GM18909 (cell line): Measurements from ENCODE around the gene YIPF6.
A peak's percentile ranks its signal among the peaks of the same experiment; 100 is the strongest.
"Not testable (repeated sequence)": the region's sequence is repeated elsewhere in the genome, so short reads cannot be mapped to it uniquely, and the experiment has no call there.

ENCODE experiments used
- ATAC-seq: cut with Tn5 transposase; IDR thresholded peaks from one replicate; pipeline ENCODE4 v1.9.1; 2021; ENCODE audit warnings: mild to moderate bottlenecking; ENCODE audit not compliant: unreplicated experiment, poor library complexity

Gene YIPF6

GRCh38 chrX:68503836-68504636 lies 5.2 kb downstream of the YIPF6 start:
- peak; percentile 37 for ATAC-seq

GRCh38 chrX:68506649-68507048 lies 7.8 kb downstream of the YIPF6 start:
- no peak for ATAC-seq

- no peak for ATAC-seq
Measured at GRCh38 chrX:68508799-68509198, 9.9 kb downstream of the YIPF6 start.

- ATAC-seq = peak; percentile 82
Measured at GRCh38 chrX:68511255-68511654, 12.4 kb downstream of the YIPF6 start.

- not testable (repeated sequence) for ATAC-seq
Measured at GRCh38 chrX:68524680-68525079, 25.8 kb downstream of the YIPF6 start.

DNA sequence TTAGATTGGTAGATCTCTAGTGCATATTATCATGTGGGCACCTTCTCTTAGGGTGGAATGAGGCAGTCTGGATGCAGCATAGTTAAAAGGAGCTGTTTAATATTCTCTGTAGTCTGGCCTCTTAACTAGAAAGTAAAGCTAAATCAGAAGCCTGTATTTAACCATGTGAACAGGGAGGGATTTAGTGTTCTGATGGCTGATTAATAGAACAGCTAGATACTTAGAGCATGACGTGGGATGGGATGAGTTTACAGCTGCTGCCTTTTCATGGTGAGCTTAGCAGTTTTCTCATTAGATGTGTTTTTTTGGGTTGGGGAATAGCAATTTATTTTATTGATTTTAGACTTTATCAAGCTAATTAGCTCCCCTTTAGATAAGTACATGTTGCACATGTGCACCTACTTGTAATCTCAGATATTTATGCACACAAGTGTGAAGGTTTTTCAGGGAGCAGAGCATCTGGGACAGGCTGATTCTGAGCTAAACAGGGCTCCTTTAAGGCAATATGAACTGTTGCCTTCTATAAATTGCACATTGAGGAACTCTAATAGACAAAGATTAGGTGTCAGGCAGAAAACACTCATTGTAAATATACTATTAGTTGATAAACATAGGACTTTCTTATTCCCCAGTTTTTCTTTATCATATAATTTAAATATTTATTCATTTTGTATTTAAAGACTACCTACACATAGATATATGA lies 34.1 kb downstream of the YIPF6 start:
- no peak for ATAC-seq

DNA sequence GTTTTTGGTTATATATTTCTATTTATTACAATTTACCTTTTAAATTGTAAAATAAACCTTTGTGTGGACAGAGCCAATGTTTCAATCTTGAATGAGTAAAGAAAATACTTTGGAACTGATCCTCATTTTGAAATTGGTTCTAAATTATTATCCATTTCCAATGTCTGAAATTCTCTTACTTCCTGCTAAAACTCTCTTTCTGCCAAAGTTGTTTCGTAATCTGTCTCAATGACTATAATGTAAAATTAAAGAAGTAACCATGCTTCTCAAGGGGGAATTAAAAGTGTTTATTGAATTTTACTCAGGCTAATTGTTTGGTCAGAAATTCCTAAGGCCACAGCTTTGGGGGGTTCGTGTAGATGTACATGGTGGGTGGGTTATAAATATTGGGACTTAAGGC lies 34.8 kb downstream of the YIPF6 start:
- ATAC-seq = no peak

- ATAC-seq = no peak
Measured at GRCh38 chrX:68534691-68535090, 35.8 kb downstream of the YIPF6 start.

DNA sequence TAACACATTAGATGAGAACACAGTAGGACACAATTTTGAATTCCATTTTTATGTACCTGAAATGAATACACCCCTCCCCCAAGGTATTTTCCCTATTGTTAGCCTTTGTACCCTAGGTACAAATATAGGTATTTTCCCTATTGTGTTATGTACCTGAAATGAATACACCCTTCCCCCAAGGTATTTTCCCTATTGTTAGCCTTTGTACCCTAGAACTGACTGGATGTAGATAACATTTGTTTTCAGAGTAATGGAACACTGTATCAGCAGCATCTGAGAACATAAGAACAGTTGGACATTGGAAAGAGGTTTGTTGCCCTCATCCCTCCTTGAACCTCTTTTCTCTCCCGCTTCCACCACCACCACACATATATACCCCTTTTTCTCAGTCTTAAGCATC lies 37.6 kb downstream of the YIPF6 start:
- no peak for ATAC-seq

GRCh38 chrX:68536884-68537283 lies 38.0 kb downstream of the YIPF6 start:
- ATAC-seq = no peak

GRCh38 chrX:68550193-68550592 lies 51.3 kb downstream of the YIPF6 start:
- no peak for ATAC-seq

DNA sequence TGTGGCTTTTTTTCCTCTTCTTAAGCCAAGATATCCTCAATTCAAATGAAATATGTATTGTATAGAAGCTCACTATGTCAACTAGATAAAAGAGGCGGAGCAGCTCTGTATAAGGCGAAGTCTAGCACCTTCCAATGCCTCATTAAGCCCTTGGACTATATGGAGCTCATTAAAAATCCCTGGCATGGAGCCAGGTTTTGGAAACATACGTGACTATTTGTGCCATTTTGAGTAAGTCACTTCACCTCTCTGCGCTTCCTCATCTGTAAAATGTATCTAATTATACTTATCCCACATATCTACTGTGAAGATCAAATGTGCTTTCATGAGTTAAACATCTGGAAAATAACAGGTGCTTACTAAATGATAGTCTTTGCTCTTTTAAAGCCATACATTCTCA lies 57.2 kb downstream of the YIPF6 start:
- no peak for ATAC-seq

DNA sequence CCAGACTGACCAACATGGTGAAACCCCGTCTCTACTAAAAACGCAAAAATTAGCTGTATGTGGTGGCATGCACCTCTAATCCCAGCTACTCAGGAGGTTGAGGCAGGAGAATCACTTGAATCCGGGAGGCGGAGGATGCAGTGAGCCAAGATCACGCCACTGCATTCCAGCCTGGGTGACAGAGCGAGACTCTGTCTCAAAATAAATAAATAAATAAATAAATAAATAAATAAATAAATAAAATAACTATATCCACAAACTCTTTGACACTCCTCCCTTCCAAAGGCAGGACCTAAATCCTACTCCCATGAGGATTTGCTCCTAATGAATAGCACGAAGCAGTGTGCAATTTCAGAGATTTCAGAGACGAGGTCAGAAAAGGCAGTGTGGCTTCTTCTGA lies 58.3 kb downstream of the YIPF6 start:
- not testable (repeated sequence) for ATAC-seq

GRCh38 chrX:68559905-68560304 lies 61.1 kb downstream of the YIPF6 start:
- not testable (repeated sequence) for ATAC-seq

- no peak for ATAC-seq
Measured at GRCh38 chrX:68568136-68568535, 69.3 kb downstream of the YIPF6 start.

DNA sequence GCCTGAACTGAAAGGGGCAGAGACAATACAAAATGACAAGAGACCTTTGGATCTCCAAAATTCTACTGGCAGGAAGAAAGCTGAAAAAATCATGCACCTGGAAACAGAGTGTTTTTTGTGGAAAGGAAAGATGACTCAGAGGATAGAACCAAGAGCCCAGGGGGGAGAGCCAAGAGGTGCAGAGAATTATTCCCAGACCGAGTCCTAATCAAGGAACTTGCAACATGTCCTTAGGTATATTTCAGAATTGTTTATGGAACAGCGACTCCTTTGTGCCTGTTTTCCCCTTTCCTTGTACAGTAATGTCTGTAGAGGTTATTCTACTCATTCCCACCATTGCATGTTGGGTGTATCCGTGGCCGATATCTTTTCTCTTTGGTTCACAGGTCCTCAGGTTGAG lies 71.7 kb downstream of the YIPF6 start:
- ATAC-seq = no peak

- no peak for ATAC-seq
Measured at GRCh38 chrX:68571292-68571609, 72.4 kb downstream of the YIPF6 start.

DNA sequence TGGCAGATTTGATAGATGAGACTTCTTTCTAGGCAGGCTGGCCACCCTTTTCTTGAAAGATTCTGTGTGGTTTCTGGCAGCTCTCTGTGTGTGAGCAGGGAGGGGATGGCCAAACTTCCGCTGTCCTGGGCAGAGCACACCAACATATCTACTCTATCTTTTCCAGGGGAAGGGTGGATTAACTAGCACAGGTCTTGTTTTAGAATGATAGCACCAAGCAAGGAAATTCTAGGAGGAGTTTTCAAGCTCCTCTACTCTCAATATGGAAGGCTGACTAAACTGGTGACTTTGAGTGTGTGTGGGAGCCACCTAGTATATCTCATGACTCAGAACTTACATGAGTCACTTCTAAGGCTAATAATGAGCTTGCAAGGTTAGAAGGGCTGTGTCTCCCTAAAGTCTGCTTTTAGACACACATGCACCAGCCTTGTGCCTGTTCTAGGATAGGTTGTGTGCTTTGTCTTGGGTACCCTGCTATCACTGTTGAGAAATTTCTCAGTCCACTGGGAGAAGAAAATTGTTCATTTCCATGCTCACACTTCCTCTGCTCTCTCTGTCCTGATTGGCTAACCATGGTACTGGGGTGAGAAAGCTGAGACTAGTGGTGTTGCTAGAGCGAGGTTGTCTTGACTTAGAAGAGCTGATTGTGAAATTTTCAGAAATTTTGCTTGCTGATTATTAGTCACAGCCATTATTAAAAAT lies 72.9 kb downstream of the YIPF6 start:
- peak; percentile 87 for ATAC-seq

DNA sequence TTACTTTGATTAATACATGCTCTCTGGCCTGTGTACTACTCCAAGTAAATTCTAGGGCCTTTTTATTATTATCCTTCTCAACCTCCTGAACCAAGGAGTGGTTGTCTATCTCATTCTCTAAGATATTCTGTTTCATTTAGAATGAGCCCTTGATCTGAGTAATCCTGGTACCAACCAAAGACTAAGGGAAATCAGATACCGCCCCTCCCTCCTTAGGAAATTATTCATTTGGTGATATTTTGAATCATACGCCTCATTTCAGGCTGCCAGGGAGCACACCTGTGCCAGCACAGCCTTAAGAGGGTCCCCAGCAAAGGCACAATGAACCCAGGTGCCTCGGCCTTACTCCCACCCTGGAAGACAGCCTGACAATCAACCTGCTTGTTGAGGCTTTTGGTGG lies 75.4 kb downstream of the YIPF6 start:
- no peak for ATAC-seq

GRCh38 chrX:68579810-68580209 lies 81.0 kb downstream of the YIPF6 start:
- ATAC-seq = no peak

GRCh38 chrX:68584221-68584620 lies 85.4 kb downstream of the YIPF6 start:
- ATAC-seq = no peak
